Mononuclear cell (primary cell): ENCODE measurements around the gene PER2. TPM values are rescaled to one million over a fixed set of nuclear protein-coding genes. Genes with fewer than 3 reads are reported as not detected.
"Not testable (repeated sequence)": the region's sequence is repeated elsewhere in the genome, so short reads cannot be mapped to it uniquely, and the experiment has no call there.

Experiments used
- H3K27me3 ChIP-seq: 2 replicates; pipeline ENCODE4 v1.6.0; 2011; ENCODE audit warnings: low read length, control low read depth; ENCODE audit not compliant: insufficient read depth
- H3K4me1 ChIP-seq: 2 replicates; pipeline ENCODE4 v1.5.1; 2011; ENCODE audit warnings: mild to moderate bottlenecking, low read length, control low read depth; ENCODE audit not compliant: insufficient read depth
- H3K4me3 ChIP-seq: 2 replicates; pipeline ENCODE4 v1.5.1; 2011; ENCODE audit warnings: mild to moderate bottlenecking, low read length, moderate library complexity
- H3K9me3 ChIP-seq: 2 replicates; pipeline ENCODE4 v1.5.1; 2011; ENCODE audit warnings: low read depth, mild to moderate bottlenecking, control low read depth, low read length
- total RNA-seq: library from RNA; depleted of rRNA; stranded (reverse); fragments of >200 nt; gene quantifications from one replicate; pipeline ENCODE4 v1.2.3, GENCODE V29; 2012

PER2 gene
- total RNA-seq: 18.7 TPM

DNA sequence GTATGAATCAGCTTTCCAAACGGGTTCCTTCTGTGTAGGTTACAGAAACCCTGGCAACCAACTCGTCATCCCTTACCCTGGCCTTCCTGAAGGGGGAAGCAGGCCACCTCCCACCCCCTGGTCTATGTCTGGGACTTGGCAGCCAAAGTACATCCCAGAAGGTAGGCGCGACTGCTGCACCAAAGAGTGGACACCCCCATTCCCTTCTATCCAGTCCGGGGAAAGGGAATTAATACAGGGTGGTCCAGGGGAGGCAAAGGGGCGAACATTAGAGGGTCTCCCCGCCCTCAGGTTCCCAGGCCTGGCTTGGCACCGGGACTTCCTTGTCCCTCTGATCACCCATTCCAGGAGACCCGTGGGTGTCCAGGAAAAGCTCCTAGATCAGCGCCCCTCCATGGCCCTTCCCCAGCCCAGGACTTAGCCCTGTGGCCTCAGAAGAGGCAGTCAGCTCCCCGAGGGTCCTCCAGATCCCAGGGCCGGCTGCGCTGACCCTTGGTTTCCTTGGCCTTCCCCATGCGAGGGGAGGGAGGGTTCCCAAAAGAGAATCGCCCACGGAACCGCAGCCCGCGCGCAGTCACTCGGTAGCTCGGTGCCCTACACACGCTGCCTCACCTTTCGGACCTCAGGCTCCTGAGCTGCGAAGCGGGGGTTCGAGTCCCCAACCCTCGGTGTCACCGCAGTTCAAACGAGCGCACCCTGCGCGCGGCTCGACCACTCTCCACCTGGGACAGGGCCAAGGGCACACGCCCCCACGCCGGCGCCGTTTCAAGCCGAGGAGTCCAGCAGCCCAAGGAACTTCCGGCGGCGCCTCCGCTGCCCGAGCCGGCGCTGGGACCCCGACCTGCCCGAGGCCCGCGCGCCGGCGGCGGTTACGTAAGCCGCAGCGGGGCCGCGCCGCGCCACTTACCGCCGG is at the start of gene PER2:
PER2 (minus strand) TSS at position 874 of the 913 bp plus-strand sequence. CDS start 10,674 bp downstream, outside the sequence.
- no peaks in the 10 kb centered on the region for H3K27me3 ChIP-seq
- peak within 1 kb of the TSS; percentile 73 for H3K4me3 ChIP-seq
- peaks cover 29% of the 10 kb centered on the region for H3K4me1 ChIP-seq
- no peaks in the 10 kb centered on the region for H3K9me3 ChIP-seq

GRCh38 chr2:238337846-238338245 is 49.4 kb upstream of the PER2 start:
- no peaks in the 10 kb centered on the region for H3K4me1 ChIP-seq
- H3K4me3 ChIP-seq: no peak overlapping the region
- H3K9me3 ChIP-seq: no peaks in the 10 kb centered on the region

DNA sequence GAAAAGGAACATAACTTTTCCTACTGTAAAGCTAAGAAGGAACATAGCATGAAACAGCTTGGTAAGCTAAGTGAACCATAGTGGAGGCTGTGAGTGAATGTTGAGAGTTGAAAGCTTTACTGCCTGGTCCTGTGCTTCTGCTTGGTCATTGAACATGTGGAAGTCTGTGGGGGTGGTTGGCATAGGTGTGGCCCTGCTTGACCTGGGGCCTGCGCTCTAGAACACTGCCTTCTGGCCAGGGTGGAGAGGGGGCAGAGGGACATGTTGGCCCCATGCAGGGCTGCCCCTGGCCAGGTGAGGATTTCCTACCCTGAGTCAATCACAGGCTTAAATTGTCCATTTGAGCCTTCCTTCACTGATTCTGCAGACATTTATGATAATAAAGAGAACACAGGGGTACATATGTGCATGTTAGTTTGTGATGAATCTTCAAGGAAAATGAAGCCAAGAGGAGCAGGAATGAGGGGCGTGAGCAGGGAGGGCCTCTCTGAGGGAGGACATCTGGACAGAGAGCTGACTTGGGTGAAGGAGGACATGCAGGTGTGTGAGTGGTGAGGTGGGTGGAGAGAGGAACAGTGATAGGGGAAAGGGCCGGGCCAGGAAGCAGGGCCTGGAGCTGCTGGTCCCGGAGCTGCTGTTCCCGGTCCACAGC is 48.5 kb upstream of the PER2 start:
- no peaks in the 10 kb centered on the region for H3K4me1 ChIP-seq
- no peak overlapping the region for H3K4me3 ChIP-seq
- H3K27me3 ChIP-seq: no peaks in the 10 kb centered on the region
- no peaks in the 10 kb centered on the region for H3K9me3 ChIP-seq

More at GRCh38 chr2:238337846-238338245, 49.4 kb upstream of the PER2 start:
- H3K27me3 ChIP-seq: no peaks in the 10 kb centered on the region

DNA sequence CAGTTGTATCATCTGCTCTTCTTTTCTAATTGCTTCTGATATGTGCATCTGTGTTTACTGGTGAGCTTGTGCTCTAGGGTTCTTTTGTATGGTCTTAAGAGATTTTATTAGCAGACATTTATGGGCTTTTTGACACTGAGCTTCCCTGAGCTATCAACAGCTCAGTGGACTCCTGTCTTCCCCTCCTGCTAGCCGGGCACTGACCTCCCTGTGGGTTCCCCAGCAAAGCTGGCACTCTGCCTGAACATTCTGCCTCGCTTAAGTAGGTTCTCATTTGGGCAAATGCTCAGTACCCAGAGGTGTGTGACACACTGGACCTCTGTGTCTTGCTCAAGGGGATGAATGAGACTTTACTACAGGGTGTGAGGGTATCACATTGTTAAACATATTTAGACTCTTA is 47.7 kb upstream of the PER2 start:
- H3K27me3 ChIP-seq: no peaks in the 10 kb centered on the region
- H3K9me3 ChIP-seq: no peaks in the 10 kb centered on the region
- H3K4me3 ChIP-seq: no peak overlapping the region
- no peaks in the 10 kb centered on the region for H3K4me1 ChIP-seq

GRCh38 chr2:238335591-238335990 is 47.2 kb upstream of the PER2 start:
- not testable (repeated sequence) for H3K9me3 ChIP-seq, H3K27me3 ChIP-seq, H3K4me1 ChIP-seq, H3K4me3 ChIP-seq

GRCh38 chr2:238334885-238335284 is 46.5 kb upstream of the PER2 start:
- Histone ChIP-seq H3K9me3 (no peaks in the 10 kb centered on the region), H3K4me3 (no peak overlapping the region), H3K27me3 (no peaks in the 10 kb centered on the region), H3K4me1 (no peaks in the 10 kb centered on the region)

- H3K4me1 ChIP-seq: no peaks in the 10 kb centered on the region
- no peaks in the 10 kb centered on the region for H3K27me3 ChIP-seq
- no peak overlapping the region for H3K4me3 ChIP-seq
- no peaks in the 10 kb centered on the region for H3K9me3 ChIP-seq
Observed at GRCh38 chr2:238331916-238332315, 43.5 kb upstream of the PER2 start.

GRCh38 chr2:238330391-238330790 is 42.0 kb upstream of the PER2 start:
- Histone ChIP-seq H3K4me1 (no peaks in the 10 kb centered on the region), H3K27me3 (no peaks in the 10 kb centered on the region)

GRCh38 chr2:238327751-238328150 is 39.3 kb upstream of the PER2 start:
- Histone ChIP-seq H3K27me3 (no peaks in the 10 kb centered on the region), H3K9me3 (no peaks in the 10 kb centered on the region), H3K4me3 (no peak overlapping the region), H3K4me1 (no peaks in the 10 kb centered on the region)

More at GRCh38 chr2:238330391-238330790, 42.0 kb upstream of the PER2 start:
- Histone ChIP-seq H3K9me3 (no peaks in the 10 kb centered on the region), H3K4me3 (no peak overlapping the region)

GRCh38 chr2:238326801-238327365 is 38.5 kb upstream of the PER2 start:
- no peaks in the 10 kb centered on the region for H3K9me3 ChIP-seq
- no peaks in the 10 kb centered on the region for H3K27me3 ChIP-seq
- H3K4me3 ChIP-seq: no peak overlapping the region
- no peaks in the 10 kb centered on the region for H3K4me1 ChIP-seq

- Histone ChIP-seq H3K4me3 (no peak overlapping the region), H3K27me3 (no peaks in the 10 kb centered on the region), H3K9me3 (no peaks in the 10 kb centered on the region), H3K4me1 (peaks cover 9% of the 10 kb centered on the region)
Observed at GRCh38 chr2:238325694-238326093, 37.3 kb upstream of the PER2 start.

DNA sequence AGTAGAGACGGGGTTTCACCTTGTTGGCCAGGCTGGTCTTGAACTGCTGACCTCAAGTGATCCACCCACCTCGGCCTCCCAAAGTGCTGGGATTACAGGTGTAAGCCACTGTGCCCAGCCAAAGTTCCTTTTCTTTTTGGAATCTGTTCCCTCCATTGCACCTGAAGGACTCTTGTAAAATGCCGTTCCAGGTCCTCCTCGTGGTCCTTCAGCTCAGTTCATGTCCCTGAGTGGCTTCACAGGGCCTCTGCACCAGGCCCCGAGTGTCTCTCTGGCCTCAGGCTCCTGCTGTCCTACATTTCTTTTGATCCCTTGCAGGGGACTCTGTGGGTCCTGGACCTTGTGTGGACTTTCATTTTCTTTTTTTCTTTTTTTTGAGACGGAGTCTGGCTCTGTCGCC is 35.8 kb upstream of the PER2 start:
- not testable (repeated sequence) for H3K9me3 ChIP-seq, H3K4me3 ChIP-seq, H3K27me3 ChIP-seq
- H3K4me1 ChIP-seq: peaks cover 15% of the 10 kb centered on the region

DNA sequence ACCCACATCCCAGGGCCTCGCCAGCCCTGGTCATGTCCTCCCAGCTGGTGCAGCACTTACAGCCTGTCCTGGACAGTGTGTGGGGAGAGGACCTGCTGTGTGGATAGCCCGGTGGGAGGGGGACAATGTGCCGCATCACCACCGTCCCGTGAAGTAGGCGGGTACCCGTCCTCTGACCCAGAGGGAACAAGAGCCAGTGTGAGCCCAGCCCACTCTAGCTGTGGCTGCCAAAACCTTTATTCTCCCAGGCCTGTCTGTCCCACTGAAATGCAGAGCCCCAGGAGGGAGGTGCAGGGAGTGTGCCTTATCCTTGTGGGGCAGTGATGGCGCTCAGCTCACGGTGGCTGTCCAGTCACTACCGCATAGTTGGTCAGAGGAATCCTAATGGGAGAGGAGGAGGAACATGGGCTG is 33.6 kb upstream of the PER2 start:
- Histone ChIP-seq H3K4me1 (peaks cover 15% of the 10 kb centered on the region), H3K9me3 (no peaks in the 10 kb centered on the region), H3K27me3 (peaks cover 3% of the 10 kb centered on the region), H3K4me3 (no peak overlapping the region)

DNA sequence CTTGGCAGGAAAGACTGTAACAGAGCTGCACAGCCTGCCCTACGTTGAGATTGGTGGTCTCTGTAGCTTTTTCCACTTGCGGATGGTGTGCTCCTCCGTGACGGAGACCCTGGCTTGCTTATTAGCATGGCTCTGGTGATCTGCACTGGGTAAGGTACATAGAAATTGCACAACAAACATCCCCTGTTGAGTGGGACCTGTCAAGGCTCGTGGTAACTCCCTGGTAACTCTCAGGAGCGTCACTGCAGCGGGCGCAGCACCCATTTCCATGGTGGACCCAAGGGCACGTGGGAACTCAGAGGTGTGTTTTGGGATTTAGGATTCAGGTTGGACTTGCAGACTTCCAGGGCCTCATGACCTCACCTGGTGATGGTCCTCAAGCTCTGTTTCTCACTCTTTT is 33.1 kb upstream of the PER2 start:
- Histone ChIP-seq H3K27me3 (peaks cover 3% of the 10 kb centered on the region), H3K4me3 (no peak overlapping the region), H3K4me1 (peaks cover 15% of the 10 kb centered on the region), H3K9me3 (no peaks in the 10 kb centered on the region)

GRCh38 chr2:238320648-238321281 is 32.4 kb upstream of the PER2 start:
- Histone ChIP-seq H3K4me1 (peaks cover 15% of the 10 kb centered on the region), H3K4me3 (peak overlapping the region; percentile 50), H3K27me3 (peaks cover 3% of the 10 kb centered on the region), H3K9me3 (no peaks in the 10 kb centered on the region)
